Retinal pigment epithelial cell (primary cell): ENCODE results near the gene ARHGAP28.

ENCODE experiments used
- DNase-seq: peaks from one replicate; pipeline ENCODE4 v3.0.0-alpha.2; 2010; ENCODE audit warnings: low read depth
- H3K4me3 ChIP-seq: 2 replicates; pipeline ENCODE4 v1.5.1; 2011; ENCODE audit warnings: mild to moderate bottlenecking, low read length, control low read depth, moderate library complexity
- TF ChIP-seq, protein P1 (sequence below): conservative IDR thresholded peaks from 2 replicates; pipeline ENCODE4 v1.5.1; 2011; ENCODE audit warnings: low read depth, low read length, control low read depth, inconsistent platforms

ARHGAP28 gene

DNA sequence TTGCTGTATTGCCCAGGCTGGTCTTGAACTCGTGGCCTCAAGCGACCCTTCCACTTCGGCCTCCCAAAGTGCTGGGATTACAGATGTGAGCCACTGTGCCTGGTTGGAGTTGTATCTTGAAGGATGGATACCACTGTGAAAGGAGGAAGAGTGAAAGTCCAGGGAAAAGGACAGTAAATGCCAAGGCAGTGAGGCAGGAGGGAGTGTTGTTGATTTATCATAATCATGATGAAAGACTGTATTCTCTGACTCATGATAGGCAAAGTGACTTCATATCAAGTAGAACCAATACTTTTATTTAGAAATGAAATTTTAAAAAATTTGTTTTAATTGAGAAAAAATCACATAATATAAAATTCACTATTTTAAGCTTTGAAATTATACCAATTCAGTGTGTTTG, 162.3 kb downstream of the ARHGAP28 start:
- DNase-seq = no peak
- no peak overlapping the region for H3K4me3 ChIP-seq
- TF ChIP-seq, protein P1, sequence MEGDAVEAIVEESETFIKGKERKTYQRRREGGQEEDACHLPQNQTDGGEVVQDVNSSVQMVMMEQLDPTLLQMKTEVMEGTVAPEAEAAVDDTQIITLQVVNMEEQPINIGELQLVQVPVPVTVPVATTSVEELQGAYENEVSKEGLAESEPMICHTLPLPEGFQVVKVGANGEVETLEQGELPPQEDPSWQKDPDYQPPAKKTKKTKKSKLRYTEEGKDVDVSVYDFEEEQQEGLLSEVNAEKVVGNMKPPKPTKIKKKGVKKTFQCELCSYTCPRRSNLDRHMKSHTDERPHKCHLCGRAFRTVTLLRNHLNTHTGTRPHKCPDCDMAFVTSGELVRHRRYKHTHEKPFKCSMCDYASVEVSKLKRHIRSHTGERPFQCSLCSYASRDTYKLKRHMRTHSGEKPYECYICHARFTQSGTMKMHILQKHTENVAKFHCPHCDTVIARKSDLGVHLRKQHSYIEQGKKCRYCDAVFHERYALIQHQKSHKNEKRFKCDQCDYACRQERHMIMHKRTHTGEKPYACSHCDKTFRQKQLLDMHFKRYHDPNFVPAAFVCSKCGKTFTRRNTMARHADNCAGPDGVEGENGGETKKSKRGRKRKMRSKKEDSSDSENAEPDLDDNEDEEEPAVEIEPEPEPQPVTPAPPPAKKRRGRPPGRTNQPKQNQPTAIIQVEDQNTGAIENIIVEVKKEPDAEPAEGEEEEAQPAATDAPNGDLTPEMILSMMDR = no peak

DNA sequence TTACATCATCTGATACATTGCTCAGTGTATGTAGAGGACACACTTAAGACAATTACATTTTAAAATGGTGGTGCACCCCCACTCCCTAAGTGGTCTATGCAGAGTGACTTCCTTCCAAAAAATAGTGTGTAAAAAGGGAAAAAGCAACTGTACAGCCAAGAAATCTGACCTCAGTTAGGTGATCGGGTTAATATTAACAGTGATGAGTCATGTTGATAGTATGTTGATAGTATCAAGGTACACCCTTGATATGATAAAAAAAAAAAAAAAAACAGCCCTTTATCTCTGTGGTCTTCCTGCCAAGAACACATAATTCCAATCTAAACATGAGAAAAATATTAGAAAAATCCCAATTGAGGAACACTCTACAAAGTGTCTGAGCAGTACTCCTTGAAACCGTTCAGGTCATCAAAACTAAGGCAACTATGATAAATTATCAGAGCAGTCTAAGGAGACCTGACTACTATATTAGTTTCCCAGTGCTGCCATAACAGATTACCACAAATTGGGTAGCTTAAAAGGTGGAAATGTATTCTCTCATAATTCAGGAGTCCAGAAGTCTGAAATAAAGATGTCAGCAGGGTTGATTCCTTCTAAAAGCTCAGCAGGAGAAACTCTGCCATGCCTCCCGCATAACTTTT, 171.9 kb downstream of the ARHGAP28 start:
- no peak overlapping the region for H3K4me3 ChIP-seq
- TF ChIP-seq, protein P1 = no peak
- no peak for DNase-seq

DNA sequence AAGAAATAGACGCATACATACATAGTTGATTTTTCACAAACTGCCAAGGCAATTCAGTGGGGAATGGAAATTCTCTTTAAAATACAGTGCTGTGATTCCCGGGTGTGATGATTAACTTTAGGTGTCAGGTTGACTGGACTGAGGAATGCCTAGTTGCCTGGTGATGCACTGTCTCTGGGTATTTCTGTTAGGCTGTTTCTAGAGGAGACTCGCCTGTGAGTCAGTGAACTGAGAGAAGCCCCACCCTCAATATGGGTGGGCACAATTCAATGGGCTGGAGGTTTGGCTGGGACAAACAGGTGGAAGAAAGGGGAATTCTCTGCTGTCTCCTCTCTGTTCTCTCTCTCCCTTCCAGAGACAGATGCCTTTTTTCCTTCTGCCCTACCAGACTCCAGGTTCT, 187.6 kb downstream of the ARHGAP28 start:
- H3K4me3 ChIP-seq = no peak overlapping the region
- TF ChIP-seq, protein P1 = no peak
- DNase-seq = no peak

DNA sequence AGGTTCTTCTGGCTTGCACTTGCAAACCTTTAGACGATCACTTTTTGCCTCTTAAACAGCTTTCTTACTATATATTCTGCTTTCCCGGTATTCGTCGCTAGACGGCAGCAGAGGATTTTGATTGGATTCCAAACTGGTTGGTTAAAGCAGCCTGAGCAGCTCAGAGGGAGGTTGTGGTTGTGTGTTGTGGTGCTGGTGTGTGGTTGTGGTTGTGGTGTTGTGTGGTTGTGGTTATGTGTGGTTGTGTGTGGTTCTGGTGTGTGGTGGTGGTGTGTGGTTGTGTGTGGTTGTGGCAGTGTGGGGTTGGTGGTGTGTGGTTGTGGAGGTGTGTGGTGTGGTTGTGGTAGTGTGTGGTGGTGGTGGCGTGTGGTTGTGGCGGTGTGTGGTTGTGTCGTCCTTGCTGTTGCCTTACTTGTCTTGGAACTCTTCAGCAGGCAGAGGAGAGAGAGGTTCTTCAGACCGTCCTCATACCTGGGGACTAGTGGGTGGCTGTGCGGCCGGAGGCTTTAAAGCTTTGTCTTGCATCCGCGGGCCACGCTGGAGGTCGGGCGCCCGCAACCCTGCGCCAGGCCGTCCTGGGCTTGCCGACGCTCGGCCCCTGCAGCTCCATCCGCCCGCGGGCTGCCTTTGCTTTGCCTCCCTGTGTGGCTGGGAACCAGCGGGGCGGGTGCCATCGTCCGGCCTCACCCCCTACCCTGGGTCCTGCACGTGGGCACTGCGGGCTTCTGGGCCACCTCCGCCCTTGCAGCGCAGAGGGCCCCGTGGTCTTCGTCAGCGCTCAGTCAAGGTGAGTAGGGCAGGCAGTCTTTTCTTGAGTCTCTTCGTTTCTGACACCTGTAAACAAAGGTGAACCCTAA, 190.8 kb downstream of the ARHGAP28 start:
- TF ChIP-seq, protein P1 = peak; percentile 93
- H3K4me3 ChIP-seq = no peak overlapping the region
- DNase-seq = peak; percentile 13

DNA sequence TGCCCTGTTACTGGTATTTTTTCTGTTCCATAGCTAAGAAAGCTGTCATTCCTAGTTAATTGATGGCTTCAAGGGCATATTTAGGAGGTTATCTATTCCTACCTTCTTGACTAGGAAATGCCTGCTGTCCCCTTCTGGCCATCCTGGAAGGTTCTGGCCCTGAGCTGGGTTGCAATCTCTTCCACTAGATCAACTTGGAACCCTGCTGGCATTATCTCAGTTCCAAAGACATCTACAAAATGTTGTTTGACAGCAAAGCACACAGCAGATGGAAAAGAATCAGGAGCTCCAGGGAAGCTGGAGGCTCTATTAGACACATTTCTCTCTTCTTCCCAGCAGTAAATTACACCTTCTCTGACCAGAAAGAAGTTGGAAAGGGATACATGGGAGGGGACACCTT, 192.1 kb downstream of the ARHGAP28 start:
- TF ChIP-seq, protein P1 = no peak
- H3K4me3 ChIP-seq = no peak overlapping the region
- no peak for DNase-seq

DNA sequence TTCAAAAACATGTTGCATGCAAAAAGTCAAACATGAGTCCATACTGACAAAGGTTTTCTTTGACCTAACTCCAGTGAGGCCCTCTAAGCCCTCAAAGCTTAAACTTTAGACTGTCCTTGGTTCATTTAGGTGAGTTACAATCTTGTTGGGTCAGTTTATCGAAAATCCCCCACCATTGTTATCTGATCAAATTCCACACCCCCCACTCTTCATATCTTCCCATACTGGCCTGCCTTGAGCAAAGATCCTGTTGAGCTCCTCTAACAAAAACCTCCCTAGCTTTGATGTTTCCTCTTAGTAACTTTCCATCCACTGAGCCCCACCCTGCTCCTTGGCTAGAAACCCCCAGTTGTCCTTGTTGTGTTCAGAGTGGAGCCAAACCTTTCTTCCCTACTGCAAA, 193.7 kb downstream of the ARHGAP28 start:
- TF ChIP-seq, protein P1 = no peak
- no peak overlapping the region for H3K4me3 ChIP-seq
- DNase-seq = no peak

DNA sequence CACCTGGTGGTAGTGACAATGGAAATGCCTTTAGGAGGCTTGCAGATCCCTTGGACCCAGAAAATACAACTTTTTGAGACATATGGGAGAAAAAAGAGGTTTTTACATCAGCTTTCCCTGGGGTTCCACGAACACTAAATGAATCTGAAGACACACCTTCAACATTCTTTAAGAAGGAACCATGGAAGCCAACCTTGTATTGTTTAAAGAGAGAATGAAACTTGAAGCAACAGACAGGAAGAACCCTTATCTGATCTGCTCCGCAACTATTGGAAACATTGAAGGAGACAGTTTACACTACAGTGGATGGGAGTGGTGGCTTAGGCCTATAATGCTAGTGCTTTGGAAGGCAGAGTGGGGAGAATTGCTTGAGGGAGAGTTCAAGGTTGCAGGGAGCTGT, 197.6 kb downstream of the ARHGAP28 start:
- TF ChIP-seq, protein P1 = no peak
- no peak overlapping the region for H3K4me3 ChIP-seq
- no peak for DNase-seq
